ENCODE measurements around the gene SAMHD1.
A peak's percentile ranks its signal among the peaks of the same experiment; 100 is the strongest.
"Not testable (repeated sequence)": the region's sequence is repeated elsewhere in the genome, so short reads cannot be mapped to it uniquely, and the experiment has no call there.

The SAMHD1 gene

GRCh38 chr20:36951979-36952738 is 651 bp upstream of the SAMHD1 start:
- no peak for DNase-seq

GRCh38 chr20:36950414-36951197 is 902 bp downstream of the SAMHD1 start:
- DNase-seq: no peak

DNA sequence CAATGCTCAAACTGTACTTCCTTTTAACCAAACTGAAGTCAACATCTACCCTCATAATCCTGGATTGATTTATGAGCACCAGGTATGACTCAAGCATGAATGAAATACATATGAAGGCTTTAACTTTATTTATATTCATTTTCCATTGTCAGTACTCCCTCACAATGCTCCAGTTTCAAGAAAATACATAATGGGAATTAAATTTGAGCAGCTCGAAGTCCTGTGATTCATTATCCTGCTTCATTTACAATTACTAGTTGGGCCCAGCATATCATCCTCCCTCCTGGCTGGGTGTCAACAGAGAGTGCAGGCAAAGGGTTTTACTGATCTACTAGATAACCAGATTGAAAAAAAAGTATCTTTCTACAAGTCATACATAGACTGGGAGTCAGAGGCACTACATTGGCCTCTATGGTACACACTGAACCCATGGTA is 10.1 kb downstream of the SAMHD1 start:
- no peak for DNase-seq

- no peak for DNase-seq
Observed at GRCh38 chr20:36937402-36937770, 14.1 kb downstream of the SAMHD1 start.

DNA sequence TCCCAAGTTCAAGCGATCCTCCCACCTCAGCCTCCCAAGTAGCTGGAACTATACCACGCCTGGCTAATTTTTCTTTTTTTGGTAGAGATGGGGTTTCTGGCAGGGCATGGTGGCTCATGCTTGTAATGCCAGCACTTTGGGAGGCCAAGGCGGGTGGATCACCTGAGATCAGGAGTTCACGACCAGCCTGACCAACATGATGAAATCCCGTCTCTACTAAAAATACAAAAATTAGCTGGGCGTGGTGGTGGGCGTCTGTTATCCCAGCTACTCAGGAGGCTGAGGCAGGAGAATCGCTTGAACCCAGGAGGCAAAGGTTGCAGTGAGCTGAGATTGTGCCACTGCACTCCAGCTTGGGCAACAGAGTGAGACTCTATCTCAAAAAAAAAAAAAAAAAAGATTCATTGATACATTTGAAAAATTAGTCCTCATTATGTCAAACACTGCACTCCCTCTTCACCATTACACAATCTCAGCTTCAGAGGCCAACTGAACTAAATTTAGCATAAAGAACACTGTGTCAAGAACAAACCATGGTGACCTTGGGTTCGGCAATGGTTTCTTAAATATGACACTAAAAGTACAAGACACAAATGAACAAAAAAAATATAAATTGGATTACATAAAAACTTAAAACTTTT is 14.6 kb downstream of the SAMHD1 start:
- not testable (repeated sequence) for DNase-seq

DNA sequence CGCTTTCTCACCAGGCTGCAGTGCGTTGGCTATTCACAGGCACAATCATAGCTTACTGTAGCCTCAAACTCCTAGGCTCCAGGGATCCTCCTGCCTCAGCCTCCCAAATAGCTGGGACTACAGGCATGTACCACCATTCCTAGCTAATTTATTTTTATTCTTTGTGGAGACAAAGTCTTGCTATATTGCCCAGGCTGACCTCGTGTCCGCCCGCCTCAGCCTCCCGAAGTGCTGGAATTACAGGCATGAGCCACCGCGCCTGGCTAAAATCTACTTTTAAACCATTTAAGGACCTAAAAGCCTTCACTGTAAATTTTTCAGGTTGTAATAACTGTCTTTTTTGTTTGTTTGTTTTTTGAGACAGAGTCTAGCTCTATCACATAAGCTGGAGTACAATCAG is 15.2 kb downstream of the SAMHD1 start:
- no peak for DNase-seq

- not testable (repeated sequence) for DNase-seq
Observed at GRCh38 chr20:36933571-36933970, 17.9 kb downstream of the SAMHD1 start.

DNA sequence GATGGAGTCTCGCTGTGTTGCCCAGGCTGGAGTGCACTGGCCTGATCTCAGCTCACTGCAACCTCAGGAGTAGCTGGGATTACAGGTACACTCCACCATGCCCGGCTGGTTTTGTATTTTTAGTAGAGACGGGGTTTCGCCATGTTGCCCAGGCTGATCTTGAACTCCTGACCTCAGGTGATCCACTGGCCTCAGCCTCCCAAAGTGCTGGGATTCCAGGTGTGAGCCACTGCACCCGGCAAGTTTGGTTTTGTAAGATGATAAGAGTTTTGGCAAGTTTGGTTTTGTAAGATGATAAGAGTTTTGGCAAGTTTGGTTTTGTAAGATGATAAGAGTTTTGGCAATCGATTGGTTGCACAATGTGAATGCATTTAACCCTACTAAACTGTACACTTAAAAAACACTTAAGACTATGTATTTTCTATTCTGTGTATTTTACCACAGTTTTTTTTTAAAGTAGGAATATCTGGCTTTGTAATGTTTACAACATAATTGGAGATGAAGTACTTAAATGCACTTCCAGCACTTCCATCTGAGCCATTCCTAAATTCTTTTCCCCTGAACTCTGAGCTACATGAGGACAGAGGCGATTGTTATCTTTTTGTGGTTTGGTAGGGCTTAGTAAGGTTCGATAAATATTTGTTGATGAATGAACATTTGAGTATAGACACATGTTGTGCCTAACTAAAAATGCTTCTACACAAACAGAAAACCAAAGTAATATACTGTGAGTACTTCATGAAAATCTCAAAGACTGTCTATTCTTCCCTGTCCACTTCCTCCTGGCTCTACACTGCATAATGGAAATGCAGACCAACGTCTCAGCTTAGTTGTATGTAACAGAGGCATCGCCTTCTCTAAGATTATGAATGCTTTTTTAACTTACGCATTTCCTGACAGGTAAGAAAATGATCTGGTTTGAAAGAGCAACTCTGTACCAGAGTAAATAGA is 18.8 kb downstream of the SAMHD1 start:
- no peak for DNase-seq

GRCh38 chr20:36932067-36932466 is 19.4 kb downstream of the SAMHD1 start:
- not testable (repeated sequence) for DNase-seq

- no peak for DNase-seq
Observed at GRCh38 chr20:36929691-36930090, 21.8 kb downstream of the SAMHD1 start.

DNA sequence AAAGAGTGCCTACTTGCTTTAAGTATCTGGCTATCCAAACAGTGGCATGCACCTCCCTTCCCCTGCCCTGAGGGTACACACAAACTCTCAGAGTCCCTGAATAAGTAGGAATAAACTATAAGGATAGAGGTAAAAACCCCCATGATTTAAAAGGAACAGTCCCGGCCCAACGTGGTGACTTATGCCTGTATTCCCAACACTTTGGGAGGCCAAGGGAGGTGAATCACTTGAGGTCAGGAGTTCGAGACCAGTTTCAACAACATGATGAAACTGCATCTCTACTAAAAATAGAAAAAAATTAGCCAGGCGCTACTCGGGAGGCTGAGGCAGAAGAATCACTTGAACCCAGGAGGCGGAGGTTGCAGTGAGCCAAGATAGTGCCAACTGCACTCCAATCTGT is 22.2 kb downstream of the SAMHD1 start:
- DNase-seq: no peak

DNA sequence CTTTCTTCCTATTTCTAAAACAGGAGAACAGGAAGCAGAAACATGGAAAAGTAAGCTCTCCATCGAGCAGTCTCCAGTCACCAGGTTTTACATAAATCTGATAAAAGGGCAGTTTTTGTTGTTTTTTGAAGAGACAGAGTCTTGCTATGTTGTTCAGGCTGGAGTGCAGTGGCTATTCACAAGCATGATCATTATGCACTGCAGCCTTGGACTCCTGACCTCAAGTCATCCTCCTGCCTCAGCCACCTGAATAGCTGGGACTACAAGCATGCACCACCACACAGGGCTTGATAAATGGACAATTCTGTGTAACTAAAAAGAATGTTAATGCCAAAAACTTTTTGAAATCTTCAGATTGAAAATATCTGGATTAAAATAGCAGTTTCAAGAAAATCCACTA is 23.8 kb downstream of the SAMHD1 start:
- DNase-seq: no peak

DNA sequence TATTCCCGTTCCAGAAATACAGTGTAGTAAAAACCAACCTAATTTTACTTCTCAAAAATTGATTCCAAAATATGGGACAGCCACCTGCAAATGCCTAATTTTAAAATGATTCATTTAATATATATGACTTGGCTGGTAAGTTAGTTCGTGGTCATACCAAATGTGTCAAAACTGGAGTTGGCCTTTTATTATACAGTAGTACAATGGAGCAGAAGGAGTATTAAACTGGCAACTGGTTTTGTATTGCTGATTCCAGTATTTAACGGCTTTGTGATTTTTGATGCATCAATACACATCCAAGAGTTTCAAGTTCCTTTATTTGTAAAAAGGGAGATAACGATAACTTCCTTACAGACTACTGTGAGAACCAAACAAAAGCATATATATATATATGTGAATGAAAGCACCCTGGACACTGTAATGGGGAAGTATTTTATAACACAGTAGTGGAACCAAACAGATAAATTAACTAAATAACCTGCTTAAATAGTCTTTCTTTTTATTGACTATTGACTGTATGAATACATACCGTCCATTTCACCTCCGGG is 24.8 kb downstream of the SAMHD1 start:
- DNase-seq: no peak

GRCh38 chr20:36925234-36925633 is 26.3 kb downstream of the SAMHD1 start:
- DNase-seq: no peak

DNA sequence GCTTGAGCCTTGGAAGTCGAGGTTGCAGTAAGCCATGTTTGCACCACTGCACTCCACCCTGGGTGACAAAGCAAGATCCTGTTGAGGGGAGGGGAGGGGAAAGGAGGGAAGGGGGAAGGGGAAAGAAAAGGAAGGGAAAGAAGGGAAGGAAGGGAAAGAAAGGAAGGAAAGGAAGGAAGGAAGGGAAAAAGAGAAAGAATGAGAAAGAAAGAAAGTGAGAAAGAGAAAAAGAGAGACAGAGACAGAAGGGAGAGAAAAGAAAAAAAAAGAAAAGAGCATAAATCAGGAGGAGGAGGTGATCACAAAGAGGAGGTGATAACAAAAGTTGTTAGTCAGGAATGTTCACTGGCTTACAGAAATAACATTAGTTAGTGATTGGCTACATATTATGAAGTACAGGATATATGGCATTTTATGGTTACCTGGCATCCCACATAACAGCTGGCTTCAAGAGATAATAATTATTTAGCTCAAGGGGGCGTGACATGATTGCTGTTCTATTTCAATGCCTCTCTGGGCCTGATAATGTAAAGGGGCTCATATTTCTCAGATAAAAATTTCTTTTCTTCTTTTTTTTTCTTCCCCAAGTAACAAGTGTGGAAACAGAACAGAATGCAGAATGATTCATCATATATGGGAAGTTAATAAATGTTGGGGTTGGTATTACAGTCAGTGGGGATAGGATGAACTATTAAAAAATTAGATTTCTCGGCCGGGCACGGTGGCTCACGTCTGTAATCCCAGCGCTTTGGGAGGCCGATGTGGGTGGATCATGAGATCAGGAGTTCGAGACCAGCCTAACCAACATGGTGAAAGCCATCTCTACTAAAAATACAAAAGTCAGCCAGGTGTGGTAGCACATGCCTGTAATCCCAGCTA is 27.1 kb downstream of the SAMHD1 start:
- DNase-seq: no peak

DNA sequence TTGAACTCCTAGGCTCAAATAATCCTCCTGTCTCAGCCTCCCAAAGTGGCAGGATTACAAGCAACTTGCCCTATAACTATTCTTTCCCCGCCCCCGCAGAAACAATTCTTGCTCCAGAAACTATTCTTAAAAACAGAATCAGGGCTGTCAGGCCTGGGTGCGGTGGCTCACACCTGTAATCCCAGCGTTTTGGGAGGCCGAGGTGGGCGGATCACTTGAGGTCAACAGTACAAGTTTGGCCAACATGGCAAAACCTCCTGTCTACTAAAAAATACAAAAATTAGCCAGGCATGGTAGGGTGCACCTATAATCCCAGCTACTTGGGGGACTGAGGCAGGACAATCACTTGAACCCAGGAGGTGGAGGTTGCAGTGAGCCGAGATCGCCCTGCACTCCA is 31.2 kb downstream of the SAMHD1 start:
- no peak for DNase-seq

GRCh38 chr20:36919715-36920333 is 31.7 kb downstream of the SAMHD1 start:
- DNase-seq: peak; percentile 43

DNA sequence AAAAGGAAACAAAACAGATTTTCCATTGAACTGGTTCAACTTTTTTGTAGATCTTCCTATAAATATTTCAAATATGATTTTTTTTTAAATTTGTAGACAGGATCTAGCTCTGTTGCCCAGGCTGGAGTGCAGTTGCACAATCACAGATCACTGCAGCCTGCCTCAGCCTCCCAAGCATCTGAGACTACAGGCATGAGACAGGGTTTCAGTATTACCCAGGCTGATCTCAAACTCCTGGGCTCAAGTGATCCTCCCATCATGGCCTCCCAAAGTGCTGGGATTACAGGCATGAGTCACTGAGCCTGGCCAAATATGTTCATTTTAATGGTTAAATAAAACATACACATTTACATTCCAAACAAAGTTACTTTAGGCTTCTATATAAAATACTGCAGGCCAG is 33.6 kb downstream of the SAMHD1 start:
- no peak for DNase-seq

- DNase-seq: no peak
Observed at GRCh38 chr20:36917240-36917639, 34.3 kb downstream of the SAMHD1 start.

- no peak for DNase-seq
Observed at GRCh38 chr20:36916199-36916598, 35.3 kb downstream of the SAMHD1 start.

DNA sequence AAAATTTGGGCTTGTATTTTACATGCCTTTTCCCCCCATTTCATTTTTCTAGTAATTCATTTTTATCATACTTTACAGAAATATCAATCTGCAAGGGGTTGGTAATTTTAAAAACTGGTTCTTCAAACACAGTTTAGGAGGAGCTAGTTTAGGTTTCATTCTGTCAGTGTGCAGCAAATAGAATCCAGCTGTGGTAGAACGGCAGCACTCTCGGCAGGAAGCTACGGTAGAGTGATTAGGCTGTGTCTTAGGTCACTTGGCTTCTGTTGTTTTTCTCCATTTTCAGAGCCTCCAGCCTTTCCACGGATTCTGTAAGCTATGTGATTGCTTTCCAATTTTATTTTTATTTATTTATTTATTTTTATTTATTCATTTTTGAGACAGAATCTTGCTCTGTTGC is 42.9 kb downstream of the SAMHD1 start:
- no peak for DNase-seq
